ENCODE measurements around the gene ADIPOQ.

ADIPOQ gene

DNA sequence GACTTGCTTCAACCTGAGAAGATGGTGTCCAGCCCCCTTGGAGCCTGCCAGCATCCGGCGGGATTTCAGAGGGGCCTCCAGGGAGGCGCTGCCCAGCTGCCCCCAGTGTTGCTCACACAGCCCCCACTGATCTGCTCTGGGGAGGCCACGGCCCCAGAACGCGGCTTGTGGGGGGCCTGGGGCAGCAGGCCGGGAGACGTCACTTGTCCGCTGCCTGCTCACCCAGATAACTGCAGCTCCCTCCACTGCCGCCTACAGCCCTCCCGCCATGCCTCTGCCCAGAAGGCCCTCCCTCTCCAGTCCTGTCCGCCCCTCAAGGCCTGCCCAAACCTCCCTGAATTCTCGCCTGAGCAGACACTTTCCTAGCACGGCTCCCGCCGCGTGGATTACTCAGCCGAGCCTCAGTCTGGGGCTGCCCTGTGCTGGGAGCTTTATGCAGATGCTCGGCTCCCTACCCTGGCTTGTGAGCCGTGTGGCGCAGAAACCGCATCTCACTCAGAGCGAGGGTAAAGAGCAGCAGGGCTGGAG, 17.2 kb upstream of the ADIPOQ start:
- H3K4me3 ChIP-seq: no peak overlapping the region
- no peak for DNase-seq (ENCODE audit: low read depth, low spot score)
- H3K9ac ChIP-seq (ENCODE audit: insufficient read length): no peak overlapping the region
- no peaks in the 10 kb centered on the region for H3K36me3 ChIP-seq (ENCODE audit: insufficient read depth, low read length)
- no peaks in the 10 kb centered on the region for H3K9me3 ChIP-seq (ENCODE audit: low read depth, low read length)
- no peak for TF ChIP-seq EZH2 (IDR thresholded peaks at IDR 0.05)
- TF ChIP-seq FOXP2 (optimal IDR thresholded peaks at IDR 0.05; ENCODE audit: control extremely low read depth, extremely low read length, insufficient read depth): no peak
- no peak for TF ChIP-seq POLR2AphosphoS5 (IDR thresholded peaks at IDR 0.05; ENCODE audit: borderline replicate concordance, low read depth, low read length)
- no peak overlapping the region for H3K27ac ChIP-seq

DNA sequence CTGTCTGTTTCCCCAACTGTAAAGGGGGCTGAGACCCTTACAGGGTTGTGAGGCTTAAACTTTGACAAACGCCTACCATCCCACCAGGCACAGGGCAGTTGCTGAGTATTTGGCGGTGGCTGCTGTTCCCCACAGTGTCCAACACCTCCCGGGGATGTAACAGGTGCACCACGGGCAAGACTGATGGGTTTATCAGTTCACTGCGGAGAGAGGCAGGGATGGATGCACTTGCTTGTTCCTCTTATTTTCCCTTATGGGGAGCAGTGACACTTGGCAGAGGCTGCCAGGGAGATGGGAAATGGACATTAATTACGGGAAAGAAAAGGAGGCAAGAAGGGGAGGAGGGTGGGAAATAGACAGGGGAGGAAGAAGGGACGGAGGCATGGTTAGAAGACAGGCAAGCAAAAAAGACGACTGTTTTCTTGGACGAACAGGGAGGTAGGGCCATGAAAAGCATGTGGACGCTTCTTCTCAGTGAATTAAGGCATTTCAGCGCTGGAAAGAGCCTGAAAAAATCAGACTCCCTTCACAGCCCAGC, 16.6 kb upstream of the ADIPOQ start:
- H3K4me3 ChIP-seq: peak overlapping the region; percentile 90
- H3K9me3 ChIP-seq (ENCODE audit: low read depth, low read length): no peaks in the 10 kb centered on the region
- no peak overlapping the region for H3K9ac ChIP-seq (ENCODE audit: insufficient read length)
- no peak for DNase-seq (ENCODE audit: low read depth, low spot score)
- H3K36me3 ChIP-seq (ENCODE audit: insufficient read depth, low read length): no peaks in the 10 kb centered on the region
- no peak overlapping the region for H3K27ac ChIP-seq
- TF ChIP-seq EZH2 (IDR thresholded peaks at IDR 0.05): no peak
- TF ChIP-seq FOXP2 (optimal IDR thresholded peaks at IDR 0.05; ENCODE audit: control extremely low read depth, extremely low read length, insufficient read depth): no peak
- TF ChIP-seq POLR2AphosphoS5 (IDR thresholded peaks at IDR 0.05; ENCODE audit: borderline replicate concordance, low read depth, low read length): no peak

DNA sequence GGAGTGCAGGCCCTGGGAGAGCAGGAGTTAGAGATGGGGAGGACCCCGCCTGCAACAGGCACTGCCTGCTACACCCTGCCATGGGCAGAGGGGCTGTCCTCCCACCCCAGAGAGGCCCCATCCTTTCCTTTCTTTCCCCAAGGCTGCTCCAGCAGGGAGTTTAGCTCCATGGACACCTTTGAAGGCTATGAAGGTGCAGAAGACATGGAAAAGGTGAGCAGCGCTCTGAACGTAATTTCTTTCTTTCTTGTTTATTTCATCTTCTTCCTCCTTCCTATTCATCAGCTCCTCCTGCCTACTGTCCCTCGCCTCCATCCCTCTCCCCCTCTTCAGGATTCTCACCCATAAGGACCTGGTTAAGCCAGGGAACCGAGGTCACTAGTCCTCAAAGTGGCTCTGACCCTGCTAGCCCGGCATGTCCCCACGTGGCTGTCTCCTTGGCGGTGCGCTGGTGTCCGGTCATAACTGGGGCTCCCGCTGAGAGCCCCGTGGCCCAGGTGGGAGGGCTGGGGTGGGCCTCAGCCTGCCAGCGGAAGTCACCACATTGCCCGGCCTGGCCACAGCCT, 16.0 kb upstream of the ADIPOQ start:
- Histone ChIP-seq H3K36me3 (ENCODE audit: insufficient read depth, low read length) (no peaks in the 10 kb centered on the region), H3K9me3 (ENCODE audit: low read depth, low read length) (no peaks in the 10 kb centered on the region), H3K27ac (no peak overlapping the region), H3K9ac (ENCODE audit: insufficient read length) (peak overlapping the region; percentile 90), H3K4me3 (peak overlapping the region; percentile 90)
- no peak for TF ChIP-seq EZH2 (IDR thresholded peaks at IDR 0.05)
- no peak for TF ChIP-seq FOXP2 (optimal IDR thresholded peaks at IDR 0.05; ENCODE audit: control extremely low read depth, extremely low read length, insufficient read depth)
- no peak for TF ChIP-seq POLR2AphosphoS5 (IDR thresholded peaks at IDR 0.05; ENCODE audit: borderline replicate concordance, low read depth, low read length)
- no peak for DNase-seq (ENCODE audit: low read depth, low spot score)

DNA sequence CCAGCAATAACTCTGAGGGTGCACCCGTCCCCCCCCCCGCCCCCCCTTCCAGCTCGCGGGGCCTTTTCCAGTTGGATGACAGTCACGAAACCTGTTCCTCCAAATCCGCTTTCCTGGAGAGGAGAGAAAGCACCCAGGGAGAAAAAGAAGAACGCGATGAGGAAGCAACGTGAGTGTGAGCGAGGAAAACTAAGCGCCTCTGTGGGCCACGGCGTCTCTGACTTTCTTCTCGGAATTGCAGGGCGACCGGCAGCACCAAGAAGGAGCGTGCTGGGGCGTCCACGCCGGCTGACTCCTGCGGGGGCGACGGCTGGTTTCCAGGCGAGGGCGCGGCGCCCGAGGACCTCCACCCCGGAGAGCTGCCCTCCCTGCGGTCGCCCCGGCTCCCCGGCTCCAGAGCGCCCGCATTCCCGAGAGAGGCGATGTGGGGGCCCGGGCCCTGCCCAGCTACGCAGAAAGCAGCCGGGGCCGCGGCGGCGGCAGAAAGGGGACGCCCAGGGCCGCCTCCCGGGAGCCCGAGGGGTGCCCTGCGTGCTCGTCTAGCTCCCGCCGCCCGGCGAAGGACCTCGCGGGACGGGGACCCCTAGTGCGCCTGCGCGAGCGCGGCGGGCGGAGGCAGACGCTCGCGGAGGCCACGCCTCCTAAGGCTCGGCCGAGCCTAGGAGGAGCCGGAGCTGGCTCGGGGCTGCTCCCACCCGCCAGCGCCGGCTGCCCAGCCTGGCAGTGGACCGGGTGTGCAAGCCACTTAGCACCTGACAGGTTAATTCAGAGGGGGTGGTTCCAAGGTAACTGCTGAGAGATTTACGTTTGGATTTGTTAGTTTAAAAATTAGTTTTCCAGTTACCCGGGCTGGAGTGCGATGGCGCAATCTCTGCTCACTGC, 15.3 kb upstream of the ADIPOQ start:
- Histone ChIP-seq H3K36me3 (ENCODE audit: insufficient read depth, low read length) (no peaks in the 10 kb centered on the region), H3K9me3 (ENCODE audit: low read depth, low read length) (no peaks in the 10 kb centered on the region), H3K27ac (no peak overlapping the region), H3K9ac (ENCODE audit: insufficient read length) (peak overlapping the region; percentile 90), H3K4me3 (peak overlapping the region; percentile 90)
- DNase-seq (ENCODE audit: low read depth, low spot score): no peak
- TF ChIP-seq POLR2AphosphoS5 (IDR thresholded peaks at IDR 0.05; ENCODE audit: borderline replicate concordance, low read depth, low read length): peak; percentile 91; the same call in 1 of the 2 replicates
- TF ChIP-seq FOXP2 (optimal IDR thresholded peaks at IDR 0.05; ENCODE audit: control extremely low read depth, extremely low read length, insufficient read depth): no peak

DNA sequence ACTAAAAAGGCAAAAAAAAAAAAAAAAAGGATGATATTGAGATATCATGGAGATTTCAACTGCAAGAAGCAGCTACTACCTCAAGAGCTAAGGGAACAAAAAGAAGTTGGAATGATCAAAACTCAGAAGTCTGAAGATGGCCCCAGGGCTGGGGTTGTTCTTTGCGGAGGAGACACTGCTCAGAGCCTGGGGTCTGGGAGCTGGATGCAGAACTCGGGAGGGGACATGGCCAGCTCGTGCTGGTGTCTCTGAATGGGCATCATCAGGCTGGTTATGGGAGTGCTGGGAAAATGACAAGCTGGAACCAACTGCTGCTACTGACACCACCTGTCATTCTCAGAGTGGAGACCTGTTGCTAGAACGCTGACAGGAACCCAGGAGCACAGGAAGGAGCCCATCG, 14.2 kb upstream of the ADIPOQ start:
- Histone ChIP-seq H3K27ac (no peak overlapping the region), H3K4me3 (no peak overlapping the region), H3K36me3 (ENCODE audit: insufficient read depth, low read length) (no peaks in the 10 kb centered on the region), H3K9me3 (ENCODE audit: low read depth, low read length) (no peaks in the 10 kb centered on the region), H3K9ac (ENCODE audit: insufficient read length) (no peak overlapping the region)
- DNase-seq (ENCODE audit: low read depth, low spot score): no peak
- TF ChIP-seq EZH2 (IDR thresholded peaks at IDR 0.05): no peak
- TF ChIP-seq FOXP2 (optimal IDR thresholded peaks at IDR 0.05; ENCODE audit: control extremely low read depth, extremely low read length, insufficient read depth): no peak
- no peak for TF ChIP-seq POLR2AphosphoS5 (IDR thresholded peaks at IDR 0.05; ENCODE audit: borderline replicate concordance, low read depth, low read length)

DNA sequence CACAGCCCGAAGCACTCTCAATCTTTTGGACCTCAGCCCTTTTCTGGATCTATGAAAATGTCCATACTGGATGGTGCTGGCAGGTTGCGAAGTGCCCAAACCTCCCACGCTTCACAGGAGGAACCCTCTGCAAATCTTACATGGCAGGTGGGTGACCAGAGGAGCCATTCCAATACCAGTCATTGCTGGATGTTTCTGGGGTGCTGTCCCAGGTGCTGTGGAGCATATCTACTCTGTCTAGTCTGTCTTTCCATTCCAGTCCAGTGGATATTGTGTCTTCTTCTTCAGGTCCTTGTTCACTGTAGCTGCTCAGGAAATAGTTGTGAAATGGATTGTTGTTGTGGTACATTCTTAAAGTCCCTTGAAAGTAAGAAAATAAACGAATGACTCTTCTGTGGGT, 10.7 kb upstream of the ADIPOQ start:
- H3K9me3 ChIP-seq (ENCODE audit: low read depth, low read length): no peaks in the 10 kb centered on the region
- no peak overlapping the region for H3K27ac ChIP-seq
- H3K4me3 ChIP-seq: no peak overlapping the region
- H3K9ac ChIP-seq (ENCODE audit: insufficient read length): no peak overlapping the region
- no peak for DNase-seq (ENCODE audit: low read depth, low spot score)
- TF ChIP-seq POLR2AphosphoS5 (IDR thresholded peaks at IDR 0.05; ENCODE audit: borderline replicate concordance, low read depth, low read length) (no peak), EZH2 (IDR thresholded peaks at IDR 0.05) (no peak), FOXP2 (optimal IDR thresholded peaks at IDR 0.05; ENCODE audit: control extremely low read depth, extremely low read length, insufficient read depth) (no peak)
- no peaks in the 10 kb centered on the region for H3K36me3 ChIP-seq (ENCODE audit: insufficient read depth, low read length)

DNA sequence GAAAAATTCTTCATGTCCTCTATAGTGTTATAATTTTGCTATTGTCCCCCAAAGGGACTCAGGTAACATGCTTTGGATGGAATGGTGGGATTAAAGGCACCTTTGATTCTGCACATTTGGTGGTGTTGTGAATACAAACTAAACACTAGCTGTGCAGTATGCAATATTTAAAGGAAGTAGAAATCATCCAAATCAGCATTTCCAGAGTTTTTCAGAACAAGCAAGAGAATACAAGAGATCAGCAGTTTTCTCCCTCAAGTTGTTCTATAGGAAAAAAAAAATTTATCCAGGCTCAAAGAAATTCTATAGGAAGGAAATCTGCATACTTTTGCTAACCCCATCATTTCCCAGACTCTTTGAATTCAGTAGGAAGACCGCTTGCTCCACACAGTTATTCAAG, 10.2 kb upstream of the ADIPOQ start:
- no peaks in the 10 kb centered on the region for H3K36me3 ChIP-seq (ENCODE audit: insufficient read depth, low read length)
- no peak for DNase-seq (ENCODE audit: low read depth, low spot score)
- H3K4me3 ChIP-seq: no peak overlapping the region
- H3K9ac ChIP-seq (ENCODE audit: insufficient read length): no peak overlapping the region
- no peak overlapping the region for H3K27ac ChIP-seq
- H3K9me3 ChIP-seq (ENCODE audit: low read depth, low read length): no peaks in the 10 kb centered on the region
- TF ChIP-seq EZH2 (IDR thresholded peaks at IDR 0.05) (no peak), POLR2AphosphoS5 (IDR thresholded peaks at IDR 0.05; ENCODE audit: borderline replicate concordance, low read depth, low read length) (no peak), FOXP2 (optimal IDR thresholded peaks at IDR 0.05; ENCODE audit: control extremely low read depth, extremely low read length, insufficient read depth) (no peak)

DNA sequence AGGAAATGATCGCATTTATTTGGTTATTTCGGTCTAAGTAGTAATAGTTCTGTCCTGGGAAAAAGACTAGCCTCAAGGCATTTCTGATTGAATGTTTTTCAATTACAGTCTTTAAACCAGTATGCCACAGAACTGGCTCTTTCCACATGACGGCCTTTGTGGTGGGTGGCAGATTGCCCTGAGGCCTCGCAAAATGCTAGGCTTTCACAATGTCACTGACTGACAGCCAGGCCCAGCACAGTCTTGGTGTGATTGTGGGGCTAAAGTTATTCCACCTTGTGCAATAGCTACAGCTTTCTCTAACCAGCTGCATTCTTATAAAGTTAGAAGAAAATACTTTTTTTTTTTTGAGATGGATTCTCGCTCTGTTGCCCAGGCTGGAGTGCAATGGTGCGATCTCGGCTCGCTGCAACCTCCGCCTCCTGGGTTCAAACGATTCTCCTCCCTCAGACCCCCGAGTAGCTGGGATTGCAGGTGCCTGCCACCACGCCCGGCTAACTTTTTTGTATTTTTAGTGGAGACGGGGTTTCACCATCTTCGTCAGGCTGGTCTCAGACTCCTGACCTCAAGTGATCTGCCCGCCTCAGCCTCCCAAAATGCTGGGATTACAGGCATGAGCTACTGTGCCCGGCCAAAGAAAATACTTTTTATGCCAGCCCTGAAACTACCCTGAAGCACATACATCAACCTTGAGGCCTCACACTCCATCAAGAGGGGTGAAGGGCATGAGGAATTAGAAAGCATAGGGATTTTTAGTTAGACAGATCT, 2.5 kb upstream of the ADIPOQ start:
- H3K9me3 ChIP-seq (ENCODE audit: low read depth, low read length): no peaks in the 10 kb centered on the region
- peak; percentile 32 for DNase-seq (ENCODE audit: low read depth, low spot score)
- TF ChIP-seq FOXP2 (optimal IDR thresholded peaks at IDR 0.05; ENCODE audit: control extremely low read depth, extremely low read length, insufficient read depth) (no peak), EZH2 (IDR thresholded peaks at IDR 0.05) (no peak), POLR2AphosphoS5 (IDR thresholded peaks at IDR 0.05; ENCODE audit: borderline replicate concordance, low read depth, low read length) (no peak)
- no peak overlapping the region for H3K4me3 ChIP-seq
- no peak overlapping the region for H3K27ac ChIP-seq
- H3K9ac ChIP-seq (ENCODE audit: insufficient read length): no peak overlapping the region
- H3K36me3 ChIP-seq (ENCODE audit: insufficient read depth, low read length): no peaks in the 10 kb centered on the region

Data from SK-N-MC (cell line).